ENCODE results near the gene EHD4. TPM values are rescaled to one million over a fixed set of nuclear protein-coding genes. Genes with fewer than 3 reads are reported as not detected.

The EHD4 gene
- polyA plus RNA-seq, 1 donor (not counting 4 experiments of a cell fraction or from before 2014, with no cell fraction given) = 31.5 TPM

- H3K4me2 ChIP-seq (ENCODE audit: control insufficient read depth, extremely low read depth, insufficient read depth, low read depth, low read length) = no peak overlapping the region
- peaks cover 4% of the 10 kb centered on the region for H4K20me1 ChIP-seq (ENCODE audit: control insufficient read depth, extremely low read depth, insufficient read depth, low read length)
- peaks cover 22 to 42% of the 10 kb centered on the region in 2 experiments for H3K36me3 ChIP-seq (ENCODE audit: control insufficient read depth in 2 of 2, extremely low read depth in 1 of 2, insufficient read depth in 2 of 2, low read length in 2 of 2)
- FAIRE-seq = no peak
- no peaks in the 10 kb centered on the region for H3K9me3 ChIP-seq (ENCODE audit: control insufficient read depth, low read depth, low read length)
- H3K9ac ChIP-seq (ENCODE audit: control insufficient read depth, extremely low read depth, insufficient read depth, low read length) = no peak overlapping the region
- H3K9me1 ChIP-seq (ENCODE audit: control insufficient read depth, extremely low read depth, insufficient read depth, low read length) = peaks cover 2% of the 10 kb centered on the region
- TF ChIP-seq CTCF (optimal IDR thresholded peaks at IDR 0.05 in 1 of 3, IDR thresholded peaks at IDR 0.05 in 1 of 3, conservative IDR thresholded peaks at IDR 0.05 in 1 of 3; ENCODE audit: extremely low read depth in 1 of 3, insufficient read depth in 2 of 3, low read length in 3 of 3) (no peak), EZH2 (IDR thresholded peaks at IDR 0.05; ENCODE audit: low read length) (no peak)
- dilution Hi-C loops (cut with MboI; ENCODE audit: extremely low pct_ligation_motif_present, low sequenced_read_pairs) = no loop called here
- no peak overlapping the region for H2AFZ ChIP-seq (ENCODE audit: control insufficient read depth, low read length)
- DNase-seq (ENCODE audit: low read depth, low spot score) = no peak
- H3K4me1 ChIP-seq (ENCODE audit: control insufficient read depth, extremely low read depth, insufficient read depth, low read length) = peaks cover 24% of the 10 kb centered on the region
- no peak overlapping the region for H3K4me3 ChIP-seq (ENCODE audit: control insufficient read depth in 2 of 3, extremely low read depth in 1 of 3, insufficient read depth in 2 of 3, low read depth in 1 of 3, low read length in 3 of 3)
- no peaks in the 10 kb centered on the region for H3K27me3 ChIP-seq (ENCODE audit: control insufficient read depth, extremely low read depth, insufficient read depth, low read length)
- peaks cover 28% of the 10 kb centered on the region for H3K79me2 ChIP-seq (ENCODE audit: control insufficient read depth, insufficient read depth, low read length)
- H3K27ac ChIP-seq (ENCODE audit: control insufficient read depth, insufficient read depth, low read length) = no peak overlapping the region
Observed at GRCh38 chr15:41921639-41922038, 50.7 kb downstream of the EHD4 start.

- H3K4me2 ChIP-seq (ENCODE audit: control insufficient read depth, extremely low read depth, insufficient read depth, low read depth, low read length) = no peak overlapping the region
- no peak overlapping the region for H2AFZ ChIP-seq (ENCODE audit: control insufficient read depth, low read length)
- H3K9me3 ChIP-seq (ENCODE audit: control insufficient read depth, low read depth, low read length) = no peaks in the 10 kb centered on the region
- peaks cover 22 to 45% of the 10 kb centered on the region in 2 experiments for H3K36me3 ChIP-seq (ENCODE audit: control insufficient read depth in 2 of 2, extremely low read depth in 1 of 2, insufficient read depth in 2 of 2, low read length in 2 of 2)
- H3K4me3 ChIP-seq (ENCODE audit: control insufficient read depth in 2 of 3, extremely low read depth in 1 of 3, insufficient read depth in 2 of 3, low read depth in 1 of 3, low read length in 3 of 3) = no peak overlapping the region
- peaks cover 22% of the 10 kb centered on the region for H3K4me1 ChIP-seq (ENCODE audit: control insufficient read depth, extremely low read depth, insufficient read depth, low read length)
- no peaks in the 10 kb centered on the region for H3K27me3 ChIP-seq (ENCODE audit: control insufficient read depth, extremely low read depth, insufficient read depth, low read length)
- H3K79me2 ChIP-seq (ENCODE audit: control insufficient read depth, insufficient read depth, low read length) = peaks cover 27% of the 10 kb centered on the region
- no peaks in the 10 kb centered on the region for H3K9me1 ChIP-seq (ENCODE audit: control insufficient read depth, extremely low read depth, insufficient read depth, low read length)
- no peak for DNase-seq (ENCODE audit: low read depth, low spot score)
- FAIRE-seq = no peak
- no peak overlapping the region for H3K9ac ChIP-seq (ENCODE audit: control insufficient read depth, extremely low read depth, insufficient read depth, low read length)
- dilution Hi-C loops (cut with MboI; ENCODE audit: extremely low pct_ligation_motif_present, low sequenced_read_pairs) = no loop called here
- TF ChIP-seq CTCF (optimal IDR thresholded peaks at IDR 0.05 in 1 of 3, IDR thresholded peaks at IDR 0.05 in 1 of 3, conservative IDR thresholded peaks at IDR 0.05 in 1 of 3; ENCODE audit: extremely low read depth in 1 of 3, insufficient read depth in 2 of 3, low read length in 3 of 3) = no peak
- H3K27ac ChIP-seq (ENCODE audit: control insufficient read depth, insufficient read depth, low read length) = no peak overlapping the region
- peaks cover 4% of the 10 kb centered on the region for H4K20me1 ChIP-seq (ENCODE audit: control insufficient read depth, extremely low read depth, insufficient read depth, low read length)
Observed at GRCh38 chr15:41921167-41921566, 51.2 kb downstream of the EHD4 start.
